SK-N-MC (cell line): ENCODE measurements around the gene ARHGAP26.

Source experiments
- EZH2 ChIP-seq: fragments of 200-600 bp; sonication (generic); IDR thresholded peaks from one replicate; pipeline ENCODE4 v1.6.1; 2017; ENCODE audit warnings: antibody characterized with exemption
- FOXP2 ChIP-seq: optimal IDR thresholded peaks from 2 replicates; pipeline ENCODE3; 2011; ENCODE audit warnings: mild to moderate bottlenecking, moderate library complexity; ENCODE audit not compliant: insufficient read depth; ENCODE audit errors: extremely low read length, control extremely low read depth
- POLR2AphosphoS5 ChIP-seq: IDR thresholded peaks from 2 replicates; pipeline ENCODE4 v1.6.1; 2012; ENCODE audit warnings: mild to moderate bottlenecking, low read depth, low read length, borderline replicate concordance

GRCh38 chr5:143056339-143056704 is 286.1 kb downstream of the ARHGAP26 start:
- no peak for TF ChIP-seq EZH2
- no peak for TF ChIP-seq POLR2AphosphoS5
- no peak for TF ChIP-seq FOXP2
